Measurements from ENCODE around the gene PSAP.

PSAP gene

GRCh38 chr10:71823356-71823755, 27.7 kb downstream of the PSAP start:
- no peak for DNase-seq

DNA sequence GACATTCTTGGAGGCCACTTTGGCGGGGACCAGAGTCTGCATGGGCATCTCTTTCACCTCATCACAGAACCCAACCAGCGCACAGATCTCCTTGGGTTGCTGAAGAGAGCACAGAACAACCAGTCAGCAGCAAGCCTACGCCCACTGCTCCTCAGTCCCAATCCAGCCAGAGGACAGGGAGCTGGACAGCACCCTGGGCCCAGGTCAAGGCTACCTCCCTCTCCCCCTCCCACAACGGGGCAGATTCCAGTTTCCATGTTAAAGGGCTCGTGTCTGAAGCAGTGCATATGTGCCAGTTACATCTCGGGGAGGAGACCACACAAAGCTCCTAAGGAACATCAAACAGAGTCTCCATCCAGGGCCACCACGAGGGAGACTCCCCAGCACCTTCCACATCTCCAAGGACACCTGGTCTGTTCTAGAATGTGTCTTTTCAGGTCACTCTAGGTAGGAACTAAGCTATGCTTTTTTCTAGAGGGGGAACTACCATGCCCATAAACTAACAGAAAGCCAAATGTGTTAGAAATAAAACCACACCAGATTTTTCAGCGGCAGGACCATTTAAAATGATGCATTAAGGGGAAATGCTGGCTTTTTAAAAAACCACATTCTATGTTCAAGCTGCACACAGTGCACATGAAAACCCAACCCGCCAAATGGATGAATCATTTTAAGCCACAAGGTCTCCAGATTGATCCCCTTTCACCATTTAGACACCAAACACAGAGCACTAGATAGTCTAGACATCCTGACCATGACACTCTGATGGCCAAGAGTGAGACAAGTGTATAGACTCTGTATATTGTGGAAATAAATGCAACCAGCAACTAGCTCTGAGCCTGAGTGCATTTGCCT, 28.9 kb downstream of the PSAP start:
- DNase-seq: no peak

GRCh38 chr10:71820966-71821365, 30.1 kb downstream of the PSAP start:
- DNase-seq: no peak

DNA sequence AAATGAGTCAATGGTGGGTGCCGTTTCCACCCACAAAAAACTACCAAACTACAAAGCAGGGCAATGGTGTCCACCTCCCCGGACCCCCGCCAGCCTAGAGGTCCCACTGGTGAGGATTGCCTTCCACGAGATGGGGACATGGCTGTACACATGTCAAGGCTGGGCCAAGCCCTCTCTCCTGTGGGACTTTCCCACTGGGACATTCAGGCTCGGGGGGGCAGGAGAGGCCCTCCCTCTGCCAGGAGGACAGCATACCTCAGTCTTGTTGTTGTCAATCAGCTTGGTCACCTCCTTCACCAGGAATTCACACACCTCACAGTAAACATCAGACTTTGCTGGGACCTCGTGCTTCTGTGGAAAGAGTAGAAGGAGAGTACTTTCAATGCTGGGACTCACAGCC, 31.1 kb downstream of the PSAP start:
- DNase-seq: no peak

DNA sequence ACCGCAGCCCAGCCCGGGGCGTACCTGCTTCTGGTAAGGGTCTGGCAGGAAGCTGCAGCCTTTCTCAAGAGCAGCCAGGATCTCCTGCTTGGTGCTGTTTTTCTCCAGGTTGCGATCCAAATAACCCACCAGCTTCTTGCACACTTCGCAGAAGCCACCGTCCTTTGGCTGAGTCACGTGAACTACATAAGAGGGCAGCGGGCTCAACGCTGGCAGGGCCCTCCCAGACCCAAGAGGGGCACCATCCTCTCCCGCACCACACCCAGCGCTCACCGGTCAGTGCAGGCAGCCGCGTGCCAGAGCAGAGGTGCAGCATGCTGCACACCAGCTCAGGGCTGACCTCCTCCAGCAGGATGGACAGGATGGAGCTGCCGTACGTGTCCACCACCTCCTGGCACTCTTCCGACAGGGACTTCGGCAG, 31.6 kb downstream of the PSAP start:
- no peak for DNase-seq

GRCh38 chr10:71818674-71819260, 32.3 kb downstream of the PSAP start:
- no peak for DNase-seq

GRCh38 chr10:71817831-71818655, 33.0 kb downstream of the PSAP start:
- DNase-seq: no peak

DNA sequence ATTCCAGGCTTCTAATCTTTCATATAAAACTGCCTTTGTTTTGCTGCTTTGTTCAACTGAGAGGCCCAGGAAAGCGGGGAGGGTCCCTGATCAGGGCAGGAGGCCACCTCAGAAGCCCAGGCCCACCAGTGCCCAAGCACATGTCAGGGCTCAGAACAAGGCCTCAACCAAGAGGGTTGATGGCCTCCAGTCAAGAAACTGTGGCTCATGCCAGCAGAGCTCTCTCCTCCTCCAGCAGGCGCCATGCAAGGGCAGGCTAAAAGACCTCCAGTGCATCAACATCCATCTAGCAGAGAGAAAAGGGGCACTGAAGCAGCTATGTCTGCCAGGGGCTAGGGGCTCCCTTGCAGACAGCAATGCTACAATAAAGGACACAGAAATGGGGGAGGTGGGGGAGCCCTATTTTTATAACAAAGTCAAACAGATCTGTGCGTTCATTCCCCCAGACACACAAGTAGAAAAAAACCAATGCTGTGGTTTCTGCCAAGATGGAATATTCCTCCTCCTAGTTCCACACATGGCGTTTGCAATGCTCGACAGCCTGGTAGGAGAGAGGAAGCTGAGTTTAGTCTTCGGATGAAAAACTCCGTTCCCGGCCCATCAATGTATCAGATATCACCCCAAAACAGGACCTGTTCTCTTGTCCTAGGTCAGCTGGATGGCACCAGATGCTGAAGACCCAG, 34.0 kb downstream of the PSAP start:
- no peak for DNase-seq

GRCh38 chr10:71816421-71816851, 34.6 kb downstream of the PSAP start:
- no peak for DNase-seq

DNA sequence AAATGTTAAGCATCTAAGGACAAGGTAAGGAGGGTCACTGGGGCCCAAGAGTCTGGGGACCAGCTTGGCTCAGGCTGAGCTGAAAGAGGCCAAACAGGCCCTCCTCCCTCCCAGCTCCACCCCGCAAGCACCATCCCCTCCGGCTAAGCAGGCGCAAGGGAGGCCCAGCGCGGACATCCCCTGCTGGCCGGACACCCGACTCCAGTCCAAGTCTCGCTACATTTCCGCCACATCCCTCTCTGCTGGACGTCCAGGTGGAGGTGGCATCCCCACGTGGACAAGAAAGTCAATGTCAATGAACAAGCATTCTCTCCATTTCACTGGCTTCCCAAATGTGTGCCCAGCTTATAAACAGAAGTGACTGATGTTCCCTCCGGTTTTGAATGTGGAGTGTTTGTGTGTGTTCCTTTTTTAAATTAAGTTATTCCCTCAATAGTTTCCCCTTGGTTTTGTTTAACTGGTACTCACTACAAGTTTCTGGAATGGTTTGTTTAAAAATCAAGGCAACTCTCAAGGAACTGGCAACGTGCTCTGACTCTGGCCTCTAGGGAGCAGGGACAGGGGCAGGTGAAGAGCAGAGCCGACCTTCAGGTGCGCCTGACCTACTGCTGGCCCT, 35.4 kb downstream of the PSAP start:
- DNase-seq: no peak

GRCh38 chr10:71814922-71815411, 36.1 kb downstream of the PSAP start:
- no peak for DNase-seq

- no peak for DNase-seq
Measured at GRCh38 chr10:71812913-71813590, 38.0 kb downstream of the PSAP start.

DNA sequence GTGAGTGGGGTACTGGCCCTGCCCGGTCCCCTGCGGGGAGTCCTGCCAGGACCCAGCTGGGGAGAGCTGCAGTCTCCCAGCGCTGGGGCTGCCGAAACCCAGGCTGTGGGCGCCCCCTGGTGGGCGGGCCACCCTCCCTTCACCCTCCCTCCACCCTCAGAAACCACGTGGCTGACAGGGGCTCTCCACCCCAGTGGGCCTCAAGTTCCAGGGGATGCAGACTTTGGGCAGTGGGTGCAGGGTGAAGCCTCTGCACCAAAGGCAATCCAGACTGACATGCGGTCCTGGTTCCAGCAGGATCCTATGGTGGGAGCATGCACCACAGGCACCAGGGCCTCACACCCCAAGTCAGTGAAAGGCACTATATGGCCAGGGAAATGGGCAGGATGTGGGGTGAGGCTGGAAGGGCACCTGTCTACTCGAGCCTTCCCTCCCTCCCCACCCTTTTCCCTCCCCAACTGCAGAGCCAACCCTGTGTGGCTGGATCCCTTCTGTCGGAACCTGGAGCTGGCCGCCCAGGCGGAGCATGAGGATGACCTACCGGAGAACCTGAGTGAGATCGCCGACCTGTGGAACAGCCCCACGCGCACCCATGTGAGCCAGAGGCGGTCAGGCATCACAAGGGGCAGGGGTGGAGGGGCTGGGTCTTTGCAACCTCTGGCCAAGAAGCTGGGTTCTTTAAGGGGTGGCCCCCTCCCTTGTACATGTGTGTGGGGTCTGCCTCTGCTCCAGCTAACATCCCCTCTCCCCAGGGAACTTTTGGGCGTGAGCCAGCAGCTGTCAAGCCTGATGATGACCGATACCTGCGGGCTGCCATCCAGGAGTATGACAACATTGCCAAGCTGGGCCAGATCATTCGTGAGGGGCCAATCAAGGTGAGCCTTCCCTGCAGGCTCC, 38.8 kb downstream of the PSAP start:
- DNase-seq: peak; percentile 1

GRCh38 chr10:71811351-71811750, 39.7 kb downstream of the PSAP start:
- DNase-seq: no peak

DNA sequence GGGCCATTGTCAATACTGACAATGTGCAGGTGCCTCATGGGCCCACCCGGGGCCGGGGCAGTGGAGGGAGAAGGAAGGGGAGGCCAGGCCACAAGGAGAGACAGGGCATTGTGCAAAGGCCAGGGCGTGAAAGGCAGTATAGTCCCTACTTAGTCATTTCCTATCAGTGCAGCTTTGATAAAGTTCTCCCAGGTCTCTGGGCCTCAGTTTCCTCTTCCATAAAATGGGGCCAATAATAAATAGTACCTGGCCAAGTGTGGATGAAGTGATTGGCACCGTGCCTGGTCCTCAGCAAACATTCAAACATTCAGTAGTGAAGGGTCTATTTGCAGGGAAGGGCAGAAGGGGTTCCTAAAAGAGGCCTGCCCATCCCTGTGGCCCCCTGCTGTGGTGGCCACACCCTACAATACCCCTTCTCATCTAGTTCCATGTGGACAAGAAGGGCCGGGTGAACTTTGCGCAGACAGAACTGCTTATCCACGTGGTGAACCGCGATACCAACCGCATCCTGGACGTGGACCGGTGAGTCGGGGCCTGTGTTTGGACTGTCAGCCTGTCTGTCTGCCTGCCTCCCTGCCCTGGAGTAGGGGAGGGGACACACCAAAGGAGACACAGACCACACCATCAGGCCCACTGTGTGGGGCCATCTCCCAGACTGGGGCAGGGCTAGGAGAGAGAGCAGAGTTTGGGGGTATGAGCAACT, 40.9 kb downstream of the PSAP start:
- no peak for DNase-seq

GRCh38 chr10:71809628-71810027, 41.4 kb downstream of the PSAP start:
- DNase-seq: no peak

DNA sequence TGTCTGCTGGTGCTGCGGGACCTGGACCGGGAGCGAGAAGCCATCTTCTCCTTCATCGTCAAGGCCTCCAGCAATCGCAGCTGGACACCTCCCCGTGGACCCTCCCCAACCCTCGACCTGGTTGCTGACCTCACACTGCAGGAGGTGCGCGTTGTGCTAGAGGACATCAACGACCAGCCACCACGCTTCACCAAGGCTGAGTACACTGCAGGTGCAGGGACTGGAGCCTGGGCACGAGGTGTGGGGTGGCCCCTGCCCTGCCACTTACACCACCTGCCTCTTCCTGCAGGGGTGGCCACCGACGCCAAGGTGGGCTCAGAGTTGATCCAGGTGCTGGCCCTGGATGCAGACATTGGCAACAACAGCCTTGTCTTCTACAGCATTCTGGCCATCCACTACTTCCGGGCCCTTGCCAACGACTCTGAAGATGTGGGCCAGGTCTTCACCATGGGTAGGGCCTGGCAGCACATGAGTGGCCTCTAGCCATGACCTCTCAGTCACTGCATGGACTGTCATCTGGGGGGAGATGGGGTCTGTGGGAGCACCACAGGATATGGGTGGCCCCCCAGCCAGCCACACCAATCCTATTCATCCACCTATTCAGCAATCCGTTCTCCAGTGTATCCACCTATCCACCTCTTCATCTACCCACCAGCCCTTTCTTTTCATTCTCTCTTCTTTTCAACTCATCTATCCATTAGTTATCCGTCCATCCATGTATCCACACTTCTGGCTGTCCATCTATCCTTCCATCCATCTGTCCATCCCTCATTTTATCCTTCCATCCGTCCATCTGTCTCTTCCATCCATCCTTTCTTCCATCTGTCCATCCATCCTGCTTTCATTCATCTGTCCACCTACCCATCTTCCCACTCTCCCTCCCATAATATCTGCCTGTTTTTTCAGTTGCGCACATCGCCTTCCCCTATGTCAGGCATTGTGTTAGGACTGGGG, 43.2 kb downstream of the PSAP start:
- DNase-seq: no peak

- no peak for DNase-seq
Measured at GRCh38 chr10:71806704-71807556, 44.1 kb downstream of the PSAP start.

Data from DMS79 treated with DMSO at 0.1 percent for 48 hours (cell line).